HFF-Myc (cell line): ENCODE results near the gene FMNL1.

Source experiments
- DNase-seq: peaks from one replicate; pipeline ENCODE4 v3.0.0-alpha.2; 2011; ENCODE audit warnings: low read depth; ENCODE audit errors: extremely low read depth
- H3K4me3 ChIP-seq: replicated peaks from 2 replicates; pipeline ENCODE4 v1.5.1; 2011; ENCODE audit warnings: low read depth, mild to moderate bottlenecking, control low read depth, low read length
- CTCF ChIP-seq: IDR thresholded peaks from 2 replicates; pipeline ENCODE4 v1.5.1; 2012; ENCODE audit warnings: mild to moderate bottlenecking, low read depth, low read length, control low read depth; ENCODE audit errors: missing control alignments

Gene FMNL1, protein sequence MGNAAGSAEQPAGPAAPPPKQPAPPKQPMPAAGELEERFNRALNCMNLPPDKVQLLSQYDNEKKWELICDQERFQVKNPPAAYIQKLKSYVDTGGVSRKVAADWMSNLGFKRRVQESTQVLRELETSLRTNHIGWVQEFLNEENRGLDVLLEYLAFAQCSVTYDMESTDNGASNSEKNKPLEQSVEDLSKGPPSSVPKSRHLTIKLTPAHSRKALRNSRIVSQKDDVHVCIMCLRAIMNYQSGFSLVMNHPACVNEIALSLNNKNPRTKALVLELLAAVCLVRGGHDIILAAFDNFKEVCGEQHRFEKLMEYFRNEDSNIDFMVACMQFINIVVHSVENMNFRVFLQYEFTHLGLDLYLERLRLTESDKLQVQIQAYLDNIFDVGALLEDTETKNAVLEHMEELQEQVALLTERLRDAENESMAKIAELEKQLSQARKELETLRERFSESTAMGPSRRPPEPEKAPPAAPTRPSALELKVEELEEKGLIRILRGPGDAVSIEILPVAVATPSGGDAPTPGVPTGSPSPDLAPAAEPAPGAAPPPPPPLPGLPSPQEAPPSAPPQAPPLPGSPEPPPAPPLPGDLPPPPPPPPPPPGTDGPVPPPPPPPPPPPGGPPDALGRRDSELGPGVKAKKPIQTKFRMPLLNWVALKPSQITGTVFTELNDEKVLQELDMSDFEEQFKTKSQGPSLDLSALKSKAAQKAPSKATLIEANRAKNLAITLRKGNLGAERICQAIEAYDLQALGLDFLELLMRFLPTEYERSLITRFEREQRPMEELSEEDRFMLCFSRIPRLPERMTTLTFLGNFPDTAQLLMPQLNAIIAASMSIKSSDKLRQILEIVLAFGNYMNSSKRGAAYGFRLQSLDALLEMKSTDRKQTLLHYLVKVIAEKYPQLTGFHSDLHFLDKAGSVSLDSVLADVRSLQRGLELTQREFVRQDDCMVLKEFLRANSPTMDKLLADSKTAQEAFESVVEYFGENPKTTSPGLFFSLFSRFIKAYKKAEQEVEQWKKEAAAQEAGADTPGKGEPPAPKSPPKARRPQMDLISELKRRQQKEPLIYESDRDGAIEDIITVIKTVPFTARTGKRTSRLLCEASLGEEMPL

GRCh38 chr17:45221081-45222013, at the start of gene FMNL1:
TSS of gene FMNL1 (plus strand) at chr17:45221885. CDS start at chr17:45222125, 240 bp downstream.
- DNase-seq, result no peak
- TF ChIP-seq CTCF, result no peak
- peak within 1 kb of the TSS; percentile 12; the same call in 1 of the 2 replicates for H3K4me3 ChIP-seq

DNA sequence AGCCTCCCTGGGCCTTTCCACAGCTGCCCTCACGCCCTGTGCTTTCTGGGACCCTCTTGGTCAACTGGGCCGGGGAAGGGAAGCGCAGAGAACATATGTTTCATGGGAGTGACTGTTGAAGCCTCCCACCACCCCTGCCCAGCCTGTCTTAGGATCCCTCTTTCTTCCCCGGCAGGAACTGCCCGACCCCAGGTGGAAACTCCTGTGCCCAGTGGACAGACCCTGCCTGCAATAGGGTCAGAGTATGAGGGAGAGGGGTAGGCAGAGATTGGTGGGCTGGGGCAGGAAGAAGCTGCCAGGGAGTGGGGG, 49.5 kb upstream of the FMNL1 start:
- peak overlapping the region; percentile 24 for H3K4me3 ChIP-seq
- no peak for TF ChIP-seq CTCF
- DNase-seq, result no peak

DNA sequence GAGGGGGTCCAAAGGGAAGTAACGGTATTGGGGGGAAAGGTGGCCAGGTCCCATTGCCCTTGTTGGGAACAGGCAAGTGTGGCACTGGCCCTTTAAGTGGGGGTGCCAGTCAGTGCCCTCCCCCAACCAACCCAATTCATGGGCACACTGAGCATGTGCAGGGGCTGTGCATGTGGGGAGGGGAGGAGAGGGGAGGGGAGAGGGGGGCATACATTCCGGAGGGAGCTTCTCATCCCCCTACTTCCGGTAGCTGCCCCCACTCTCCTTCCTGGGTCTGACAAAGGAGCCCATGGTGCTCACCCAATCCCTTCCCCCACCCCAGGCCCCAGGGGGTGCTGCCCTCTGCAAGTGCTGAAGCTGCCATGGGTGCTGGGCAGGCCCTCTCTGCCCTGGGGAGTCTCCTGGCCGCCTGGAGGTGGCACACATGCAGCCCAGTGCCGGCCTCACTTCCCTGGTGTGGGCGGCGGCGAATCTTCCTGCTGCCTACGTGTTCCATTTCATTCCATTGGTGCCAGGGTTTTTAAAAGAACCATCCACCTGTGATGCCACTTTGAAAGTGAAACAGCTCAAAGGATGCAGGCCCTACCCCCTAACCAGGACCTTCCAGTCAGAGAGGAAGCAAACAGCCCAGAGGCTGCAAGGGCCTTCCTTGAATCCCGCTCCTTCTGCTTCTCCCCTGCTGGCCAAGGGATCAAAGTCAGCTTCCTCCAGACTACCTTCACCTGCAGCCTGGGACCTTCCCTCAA, 49.0 kb upstream of the FMNL1 start:
- H3K4me3 ChIP-seq, result peak overlapping the region; percentile 22
- no peak for TF ChIP-seq CTCF
- no peak for DNase-seq

- H3K4me3 ChIP-seq, result no peak overlapping the region
- no peak for TF ChIP-seq CTCF
- DNase-seq, result no peak
Measured at GRCh38 chr17:45175759-45176115, 45.9 kb upstream of the FMNL1 start.

- TF ChIP-seq CTCF, result no peak
- DNase-seq, result no peak
- H3K4me3 ChIP-seq, result no peak overlapping the region
Measured at GRCh38 chr17:45177563-45177962, 44.1 kb upstream of the FMNL1 start.
